GM21786 (cell line): ENCODE data around the gene GADL1.

ENCODE experiments used
- ATAC-seq: cut with Tn5 transposase; IDR thresholded peaks from one replicate; pipeline ENCODE4 v1.9.1; 2021; ENCODE audit not compliant: unreplicated experiment

The GADL1 gene

GRCh38 chr3:30696403-30696819 lies 198.1 kb downstream of the GADL1 start:
- ATAC-seq: no peak

GRCh38 chr3:30695302-30696061 lies 199.0 kb downstream of the GADL1 start:
- no peak for ATAC-seq

DNA sequence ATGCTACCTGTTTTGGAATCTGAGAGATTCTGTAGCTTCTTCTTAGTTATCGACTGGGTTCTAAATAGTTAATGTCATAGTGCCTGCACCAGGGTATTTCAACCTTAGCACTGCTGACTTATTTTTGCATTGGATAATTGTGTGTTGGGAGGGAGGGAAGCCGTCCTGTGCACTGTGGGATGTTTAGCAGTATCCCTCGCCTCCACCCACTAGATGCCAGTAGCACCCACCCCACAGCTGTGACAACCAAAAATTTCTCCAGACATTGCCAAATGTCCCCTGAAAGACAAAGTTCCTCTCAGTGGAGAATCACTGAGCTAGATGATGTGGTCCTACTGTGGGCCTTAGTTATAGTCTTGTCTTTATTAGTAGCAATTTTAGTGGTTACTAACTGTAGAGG lies 199.8 kb downstream of the GADL1 start:
- ATAC-seq: no peak

DNA sequence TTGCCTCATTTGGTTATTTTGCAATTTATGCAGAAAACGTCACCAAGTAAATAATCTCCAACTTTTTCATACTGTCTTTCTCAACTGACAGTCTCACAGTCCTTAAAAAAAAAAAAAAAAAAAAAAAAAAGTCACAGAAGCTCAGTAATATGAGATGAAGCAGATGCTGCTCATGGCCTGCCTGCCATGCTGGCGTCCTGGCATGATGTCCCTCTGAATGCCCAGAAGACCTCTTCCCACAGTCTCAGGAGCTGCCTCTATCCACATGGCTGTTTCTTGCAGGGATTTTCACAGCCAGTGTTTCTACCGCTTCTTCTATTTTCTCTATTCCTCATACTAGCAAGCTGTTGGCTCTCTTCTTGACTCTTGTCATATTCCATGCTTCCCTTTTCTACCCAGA lies 200.3 kb downstream of the GADL1 start:
- ATAC-seq: no peak

DNA sequence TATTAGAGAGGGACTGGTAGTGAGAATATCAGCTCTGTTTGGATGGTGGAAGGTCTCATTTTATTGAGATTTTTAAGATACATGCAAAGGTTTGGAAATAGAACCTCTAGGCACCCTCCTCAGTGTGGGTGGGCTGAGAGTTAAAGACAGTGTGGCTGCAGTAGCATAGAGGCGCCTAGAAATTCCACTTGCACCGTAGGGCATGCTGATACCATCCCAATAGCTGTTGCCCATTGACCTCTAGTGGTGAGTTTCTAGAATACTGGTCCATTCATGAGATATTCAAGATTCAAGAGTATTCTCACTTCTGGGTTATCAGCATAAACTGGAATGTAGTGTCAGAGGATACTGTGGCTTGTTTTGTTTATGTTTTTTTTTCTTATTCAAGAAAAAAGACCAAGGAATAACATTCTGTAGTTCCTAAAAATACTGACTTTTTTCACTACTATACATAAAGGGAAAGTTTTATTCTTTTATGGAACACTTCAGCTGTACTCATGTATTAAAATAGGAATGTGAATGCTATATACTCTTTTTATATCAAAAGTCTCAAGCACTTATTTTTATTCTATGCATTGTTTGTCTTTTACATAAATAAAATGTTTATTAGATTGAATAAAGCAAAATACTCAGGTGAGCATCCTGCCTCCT lies 200.9 kb downstream of the GADL1 start:
- peak; percentile 98 for ATAC-seq

DNA sequence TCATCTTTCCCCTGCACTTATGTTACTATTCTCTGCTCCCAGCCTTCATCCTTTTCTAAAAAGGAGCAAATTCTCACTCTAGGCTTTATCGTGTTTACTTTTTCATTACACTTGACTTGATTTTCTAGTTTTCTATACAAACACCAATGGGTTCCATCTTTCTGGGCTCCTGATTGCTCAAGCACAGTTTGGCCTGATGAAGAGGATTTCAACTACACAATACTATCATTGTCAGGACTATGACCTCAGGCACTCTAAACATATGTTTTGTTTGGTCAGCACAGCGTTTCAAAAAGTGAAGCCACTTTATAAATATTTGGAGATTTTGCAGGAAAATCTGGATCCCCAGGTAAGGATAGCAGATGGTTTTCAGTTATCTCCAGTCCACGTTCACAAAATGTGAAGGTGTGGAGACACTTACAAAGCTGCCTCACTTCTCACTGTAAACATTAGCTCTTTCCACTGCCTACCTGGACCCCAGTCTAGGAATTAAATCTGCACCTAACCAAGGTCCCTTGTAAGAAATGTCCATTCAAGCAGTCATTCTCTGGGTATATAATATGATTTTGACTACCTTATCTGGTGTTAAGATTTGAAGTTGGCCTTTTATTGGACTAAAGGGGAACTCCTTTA lies 201.8 kb downstream of the GADL1 start:
- no peak for ATAC-seq

- no peak for ATAC-seq
Observed at GRCh38 chr3:30691944-30692343, 202.5 kb downstream of the GADL1 start.

DNA sequence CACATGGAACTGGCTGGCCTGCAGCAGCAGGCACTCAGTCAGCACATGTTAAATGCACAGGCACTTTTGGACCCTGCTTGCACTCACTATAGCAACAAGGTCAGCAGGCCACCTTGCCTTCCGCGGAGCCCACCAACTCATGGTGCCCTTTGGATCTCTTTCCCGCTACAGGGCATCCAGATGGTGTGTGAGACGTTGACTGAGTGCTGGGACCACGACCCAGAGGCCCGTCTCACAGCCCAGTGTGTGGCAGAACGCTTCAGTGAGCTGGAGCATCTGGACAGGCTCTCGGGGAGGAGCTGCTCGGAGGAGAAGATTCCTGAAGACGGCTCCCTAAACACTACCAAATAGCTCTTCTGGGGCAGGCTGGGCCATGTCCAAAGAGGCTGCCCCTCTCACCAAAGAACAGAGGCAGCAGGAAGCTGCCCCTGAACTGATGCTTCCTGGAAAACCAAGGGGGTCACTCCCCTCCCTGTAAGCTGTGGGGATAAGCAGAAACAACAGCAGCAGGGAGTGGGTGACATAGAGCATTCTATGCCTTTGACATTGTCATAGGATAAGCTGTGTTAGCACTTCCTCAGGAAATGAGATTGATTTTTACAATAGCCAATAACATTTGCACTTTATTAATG lies 203.1 kb downstream of the GADL1 start:
- ATAC-seq: no peak

DNA sequence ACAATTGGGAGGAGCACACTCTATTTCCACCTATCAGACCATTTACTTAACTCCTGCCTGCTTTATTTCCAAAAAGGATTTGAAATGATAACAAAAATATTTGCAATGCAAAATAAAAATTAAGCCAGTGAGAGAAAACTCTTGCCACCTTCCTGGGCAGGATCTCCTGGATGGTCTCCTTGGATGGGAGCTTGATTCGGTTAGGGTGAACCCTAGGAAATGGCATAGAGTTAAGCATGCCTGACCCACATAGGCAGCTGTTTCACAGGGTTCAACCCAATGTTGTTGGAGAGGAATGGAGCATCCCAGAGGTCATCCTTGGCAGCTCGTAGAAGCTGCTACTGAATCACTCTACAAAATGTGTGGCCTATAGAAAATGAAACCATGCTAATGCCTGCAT lies 204.3 kb downstream of the GADL1 start:
- no peak for ATAC-seq

- no peak for ATAC-seq
Observed at GRCh38 chr3:30688776-30689641, 205.5 kb downstream of the GADL1 start.

DNA sequence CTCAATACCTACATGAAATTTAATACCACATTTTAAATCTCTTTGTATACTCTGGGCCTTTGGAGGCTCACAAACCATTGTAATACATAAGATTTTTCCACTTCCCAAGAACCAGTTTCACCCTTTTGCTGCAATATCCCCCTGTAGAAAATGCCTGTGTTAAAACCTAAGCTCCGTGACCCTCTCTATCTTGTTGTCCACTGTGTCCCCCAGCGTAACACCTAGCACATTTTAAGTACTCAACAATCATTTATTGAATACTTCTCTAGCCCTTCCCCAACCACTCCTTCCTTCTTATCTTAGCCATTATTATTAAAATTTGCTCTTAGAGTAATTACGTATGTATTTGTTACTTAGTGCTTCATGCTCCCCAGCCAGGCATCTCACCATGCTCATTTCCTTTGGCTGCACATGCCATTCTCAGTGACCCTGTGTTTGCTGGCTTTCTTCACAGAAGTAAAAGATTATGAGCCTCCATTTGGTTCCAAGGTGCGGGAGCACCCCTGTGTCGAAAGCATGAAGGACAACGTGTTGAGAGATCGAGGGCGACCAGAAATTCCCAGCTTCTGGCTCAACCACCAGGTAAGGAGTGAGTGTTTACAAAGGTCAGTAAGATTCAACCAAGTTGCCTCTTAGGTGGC lies 206.4 kb downstream of the GADL1 start:
- ATAC-seq: no peak

DNA sequence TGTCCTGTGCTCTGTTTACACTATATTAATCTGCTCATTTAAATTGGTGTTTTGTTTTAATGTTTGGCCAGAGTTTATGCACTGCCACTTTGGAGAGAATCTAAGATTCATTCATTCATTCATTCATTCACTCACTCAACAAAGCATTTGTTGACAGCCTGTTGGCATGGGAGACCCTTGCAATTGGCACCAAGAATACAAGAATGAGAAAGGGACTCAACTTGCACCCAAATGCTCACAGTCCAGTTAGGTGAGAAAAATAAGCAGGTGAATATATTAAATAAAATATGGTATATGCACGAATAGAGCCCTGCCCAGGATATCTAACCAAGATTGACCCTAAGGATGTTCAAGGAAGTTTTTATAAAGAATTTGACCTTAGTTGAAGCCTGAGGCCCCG lies 207.7 kb downstream of the GADL1 start:
- ATAC-seq: no peak

- no peak for ATAC-seq
Observed at GRCh38 chr3:30686176-30686575, 208.3 kb downstream of the GADL1 start.

- ATAC-seq: no peak
Observed at GRCh38 chr3:30685267-30685667, 209.2 kb downstream of the GADL1 start.

DNA sequence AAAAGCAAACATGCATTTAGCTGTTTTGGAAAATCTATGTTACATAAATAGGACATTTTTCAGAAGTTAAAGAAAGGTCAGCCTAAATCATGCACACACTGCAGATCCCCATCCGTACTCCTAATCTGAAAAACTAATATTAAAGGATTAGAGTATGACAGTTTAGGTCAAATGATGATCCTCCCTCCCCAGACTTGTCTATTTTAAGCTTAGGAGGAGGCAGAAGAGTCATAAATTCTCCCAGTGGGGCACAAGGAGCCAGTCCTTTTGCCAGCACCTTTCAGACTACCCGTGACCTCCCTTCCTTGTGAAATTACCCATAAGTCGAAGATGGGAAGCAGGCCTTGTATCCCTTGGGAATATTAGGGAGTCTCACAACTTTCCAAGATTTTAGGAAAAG lies 210.1 kb downstream of the GADL1 start:
- ATAC-seq: no peak

DNA sequence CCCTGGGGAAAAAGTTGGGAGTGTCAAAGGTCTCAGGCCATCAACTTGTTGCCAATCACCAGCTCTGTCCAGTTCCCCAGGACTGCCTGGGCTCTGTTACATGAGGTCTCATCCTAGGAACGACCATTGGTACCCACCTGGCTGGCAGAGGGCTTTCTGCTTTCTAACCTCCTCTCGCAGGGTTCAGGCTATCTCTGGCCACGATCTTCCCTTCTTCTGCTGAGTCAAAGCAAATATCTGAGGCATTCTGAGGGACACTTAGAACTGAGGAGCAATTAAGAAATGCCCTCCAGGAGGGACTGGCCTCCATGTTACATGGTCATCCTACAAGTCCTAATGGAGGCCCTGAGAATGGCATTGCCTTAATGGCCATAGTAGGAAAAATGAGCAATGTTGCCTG lies 210.7 kb downstream of the GADL1 start:
- no peak for ATAC-seq

GRCh38 chr3:30682434-30683155 lies 211.9 kb downstream of the GADL1 start:
- no peak for ATAC-seq

DNA sequence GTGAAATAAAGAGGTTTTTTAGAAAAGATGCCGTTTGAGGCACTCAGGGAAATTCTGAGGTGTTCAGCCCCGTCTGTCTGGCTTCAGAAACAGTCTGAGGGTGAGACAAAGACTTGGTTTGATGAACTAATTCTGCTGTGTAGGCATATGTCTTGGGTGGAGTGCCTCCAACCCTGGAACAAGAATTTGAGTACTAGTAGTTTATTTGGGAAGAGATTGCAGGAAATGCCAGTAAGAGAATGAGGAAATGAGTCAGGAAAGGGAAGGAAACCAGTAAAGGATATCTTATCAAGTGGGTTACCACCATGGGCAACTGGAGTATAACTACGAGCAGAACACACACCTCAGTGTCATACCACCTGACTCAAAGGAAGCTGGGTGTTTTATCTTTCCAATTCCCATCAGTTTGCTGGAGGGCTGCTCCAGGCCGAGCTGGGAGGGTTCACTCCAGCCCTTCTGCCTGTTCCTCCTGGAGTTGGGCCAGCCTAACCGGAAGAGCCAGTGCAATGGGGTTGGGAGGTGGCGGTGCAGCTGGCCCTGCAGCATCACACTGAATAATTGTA lies 212.7 kb downstream of the GADL1 start:
- ATAC-seq: no peak
